Measurements from ENCODE around the gene PPP1CB.

DNA sequence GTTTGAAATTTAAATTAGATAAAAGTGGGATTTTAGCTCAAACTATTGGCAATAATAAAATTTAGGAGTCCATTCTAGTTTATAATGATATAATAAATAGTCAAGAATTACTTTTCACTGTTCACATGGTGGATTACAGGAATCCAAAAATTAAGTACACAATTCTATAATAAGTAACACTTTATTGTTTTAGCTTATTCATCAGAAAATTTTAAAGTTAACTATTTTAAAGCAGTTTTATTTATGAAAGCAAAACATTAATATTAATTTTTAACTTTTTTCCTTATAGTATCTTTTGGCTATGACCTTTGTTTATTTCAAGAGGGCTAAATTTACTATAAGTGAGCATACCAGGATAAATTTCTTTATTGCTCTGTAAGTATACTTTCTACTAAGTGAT is 70.4 kb downstream of the PPP1CB start:
- TF ChIP-seq TARDBP (IDR thresholded peaks at IDR 0.05) (no peak), SP1 (IDR thresholded peaks at IDR 0.05) (no peak), FOXM1 (IDR thresholded peaks at IDR 0.05; ENCODE audit: borderline replicate concordance) (no peak), BHLHE40 (IDR thresholded peaks at IDR 0.05; ENCODE audit: borderline replicate concordance) (no peak), LEF1 (IDR thresholded peaks at IDR 0.05; ENCODE audit: borderline replicate concordance) (no peak), ARNT (IDR thresholded peaks at IDR 0.05) (no peak), FOXK2 (IDR thresholded peaks at IDR 0.05) (no peak), SUZ12 (IDR thresholded peaks at IDR 0.05) (no peak), FOXA1 (IDR thresholded peaks at IDR 0.05) (no peak), ELF4 (IDR thresholded peaks at IDR 0.05) (no peak), ZNF384 (IDR thresholded peaks at IDR 0.05) (no peak), HDGF (IDR thresholded peaks at IDR 0.05; ENCODE audit: borderline replicate concordance) (no peak)
- TF ChIP-seq, protein P1, sequence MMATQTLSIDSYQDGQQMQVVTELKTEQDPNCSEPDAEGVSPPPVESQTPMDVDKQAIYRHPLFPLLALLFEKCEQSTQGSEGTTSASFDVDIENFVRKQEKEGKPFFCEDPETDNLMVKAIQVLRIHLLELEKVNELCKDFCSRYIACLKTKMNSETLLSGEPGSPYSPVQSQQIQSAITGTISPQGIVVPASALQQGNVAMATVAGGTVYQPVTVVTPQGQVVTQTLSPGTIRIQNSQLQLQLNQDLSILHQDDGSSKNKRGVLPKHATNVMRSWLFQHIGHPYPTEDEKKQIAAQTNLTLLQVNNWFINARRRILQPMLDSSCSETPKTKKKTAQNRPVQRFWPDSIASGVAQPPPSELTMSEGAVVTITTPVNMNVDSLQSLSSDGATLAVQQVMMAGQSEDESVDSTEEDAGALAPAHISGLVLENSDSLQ (IDR thresholded peaks at IDR 0.05), result no peak
